Neural progenitor cell (in vitro differentiated cells): ENCODE measurements around the gene SYNC.

Source experiments
- CTCF ChIP-seq: fragments of 200-600 bp; sonication (generic); IDR thresholded peaks from 2 replicates; pipeline ENCODE4 v1.5.1; 2017; ENCODE audit warnings: antibody characterized with exemption, mild to moderate bottlenecking
- EZH2phosphoT487 ChIP-seq: fragments of 200-600 bp; sonication (generic); IDR thresholded peaks from 2 replicates; pipeline ENCODE4 v1.6.1; 2017; ENCODE audit warnings: antibody characterized with exemption

DNA sequence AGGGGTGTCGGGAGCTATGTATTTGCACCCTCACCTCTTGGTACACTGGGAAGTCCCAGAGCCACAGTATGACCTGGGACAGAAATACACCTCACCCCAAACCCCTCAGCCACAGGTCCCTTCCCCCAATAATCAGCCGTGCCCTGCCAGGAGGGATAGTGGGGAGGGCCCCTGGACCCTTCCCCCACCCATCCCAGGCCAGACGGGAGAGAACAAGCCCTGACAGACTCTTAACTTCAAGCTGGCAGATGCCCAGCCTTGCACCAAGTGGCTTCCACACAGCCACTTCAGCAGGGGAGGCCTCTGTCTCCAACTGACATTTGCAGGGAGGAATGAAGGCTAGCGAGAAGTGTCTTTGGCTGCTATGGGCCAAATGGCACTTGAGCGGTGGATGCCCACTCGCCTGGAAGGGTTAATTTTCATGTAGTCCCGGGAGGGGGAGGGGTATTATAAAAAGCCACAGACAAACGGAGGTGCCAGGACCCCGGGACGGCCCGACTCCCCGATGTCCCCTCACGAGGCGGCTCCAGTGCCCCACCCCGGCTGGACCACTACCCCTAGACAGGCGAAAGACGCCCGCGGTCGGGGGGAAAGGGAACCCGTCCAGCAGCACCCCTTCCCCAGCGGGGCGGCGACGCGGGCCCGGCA is 495 bp downstream of the SYNC start:
- TF ChIP-seq CTCF (no peak), EZH2phosphoT487 (peak; percentile 52)
